H9 (cell line): ENCODE measurements around the gene CD72. TPM values are rescaled to one million over a fixed set of nuclear protein-coding genes. Genes with fewer than 3 reads are reported as not detected.
A peak's percentile ranks its signal among the peaks of the same experiment; 100 is the strongest.

Source experiments
- DNase-seq: peaks from one replicate; pipeline ENCODE4 v3.0.0-alpha.2; 2017
- H2AFZ ChIP-seq: one replicate; pipeline ENCODE4 v1.6.1; 2013; ENCODE audit warnings: mild to moderate bottlenecking, low read length, control low read depth, moderate library complexity
- H2AK5ac ChIP-seq: 2 replicates; pipeline ENCODE4 v1.6.1; 2013; ENCODE audit warnings: low read length, control low read depth, mixed read lengths; ENCODE audit not compliant: insufficient read length
- H2BK120ac ChIP-seq: one replicate; pipeline ENCODE4 v1.6.1; 2013; ENCODE audit warnings: low read depth, mild to moderate bottlenecking, low read length, control low read depth, inconsistent platforms; ENCODE audit not compliant: poor library complexity, severe bottlenecking
- H2BK12ac ChIP-seq: 2 replicates; pipeline ENCODE4 v1.6.1; 2013; ENCODE audit warnings: low read length, control low read depth, mixed read lengths, low read depth; ENCODE audit not compliant: insufficient read length
- H2BK15ac ChIP-seq: 2 replicates; pipeline ENCODE4 v1.6.1; 2013; ENCODE audit warnings: low read depth, low read length, control low read depth
- H2BK20ac ChIP-seq: one replicate; pipeline ENCODE4 v1.6.1; 2013; ENCODE audit warnings: low read depth, mild to moderate bottlenecking, low read length, control low read depth, inconsistent platforms; ENCODE audit not compliant: poor library complexity, severe bottlenecking
- H2BK5ac ChIP-seq: 2 replicates; pipeline ENCODE4 v1.6.1; 2013; ENCODE audit warnings: low read length, control low read depth, mixed read lengths; ENCODE audit not compliant: insufficient read length
- H3K14ac ChIP-seq: 2 replicates; pipeline ENCODE4 v1.6.1; 2013; ENCODE audit warnings: low read length, control low read depth; ENCODE audit not compliant: insufficient read depth
- H3K18ac ChIP-seq: 2 replicates; pipeline ENCODE4 v1.6.1; 2013; ENCODE audit warnings: low read depth, mild to moderate bottlenecking, mixed read lengths, low read length, control low read depth; ENCODE audit not compliant: insufficient read length
- H3K23ac ChIP-seq: 2 replicates; pipeline ENCODE4 v1.6.1; 2013; ENCODE audit warnings: low read length, control low read depth, mixed read lengths, low read depth; ENCODE audit not compliant: insufficient read length
- H3K23me2 ChIP-seq: 2 replicates; pipeline ENCODE4 v1.6.1; 2013; ENCODE audit warnings: low read depth, mild to moderate bottlenecking, mixed read lengths, low read length, control low read depth; ENCODE audit not compliant: insufficient read length, poor library complexity, severe bottlenecking
- H3K27ac ChIP-seq: 2 replicates; pipeline ENCODE4 v1.5.1; 2013; ENCODE audit warnings: low read length, control low read depth, mixed read lengths, low read depth; ENCODE audit not compliant: insufficient read length
- H3K27me3 ChIP-seq: 2 replicates; pipeline ENCODE4 v1.6.1; 2013; ENCODE audit warnings: low read length, control low read depth, inconsistent platforms; ENCODE audit not compliant: insufficient read depth
- H3K4ac ChIP-seq: 2 replicates; pipeline ENCODE4 v1.6.1; 2013; ENCODE audit warnings: low read depth, mild to moderate bottlenecking, control low read depth, inconsistent platforms, low read length, moderate library complexity
- H3K4me1 ChIP-seq: 2 replicates; pipeline ENCODE4 v1.6.1; 2013; ENCODE audit warnings: low read length, control low read depth, inconsistent platforms; ENCODE audit not compliant: insufficient read depth
- H3K4me2 ChIP-seq: 2 replicates; pipeline ENCODE4 v1.6.1; 2013; ENCODE audit warnings: low read length, control low read depth, mixed read lengths; ENCODE audit not compliant: insufficient read length, insufficient read depth
- H3K56ac ChIP-seq: 2 replicates; pipeline ENCODE4 v1.6.1; 2013; ENCODE audit warnings: low read depth, mild to moderate bottlenecking, mixed read lengths, low read length, control low read depth; ENCODE audit not compliant: insufficient read length
- H3K79me1 ChIP-seq: 2 replicates; pipeline ENCODE4 v1.6.1; 2013; ENCODE audit warnings: low read depth, mild to moderate bottlenecking, moderate library complexity, low read length, control low read depth, inconsistent platforms; ENCODE audit not compliant: insufficient read depth, poor library complexity, severe bottlenecking
- H3K79me2 ChIP-seq: 2 replicates; pipeline ENCODE4 v1.6.1; 2013; ENCODE audit warnings: low read length, control low read depth, inconsistent platforms; ENCODE audit not compliant: insufficient read depth
- H3K9ac ChIP-seq: 2 replicates; pipeline ENCODE4 v1.6.1; 2013; ENCODE audit warnings: low read length, control low read depth, mixed read lengths; ENCODE audit not compliant: insufficient read length; ENCODE audit errors: extremely low read depth
- H3K9me3 ChIP-seq: one replicate; pipeline ENCODE4 v1.6.1; 2013; ENCODE audit warnings: low read depth, low read length, inconsistent platforms; ENCODE audit not compliant: control insufficient read depth
- H3T11ph ChIP-seq: one replicate; pipeline ENCODE4 v1.6.1; 2013; ENCODE audit warnings: mild to moderate bottlenecking, low read length, control low read depth, inconsistent platforms
- H4K20me1 ChIP-seq: one replicate; pipeline ENCODE4 v1.6.1; 2013; ENCODE audit not compliant: control insufficient read depth, insufficient read length, insufficient read depth
- H4K5ac ChIP-seq: 2 replicates; pipeline ENCODE4 v1.6.1; 2013; ENCODE audit warnings: low read depth, mild to moderate bottlenecking, mixed read lengths, low read length, control low read depth; ENCODE audit not compliant: insufficient read length
- H4K8ac ChIP-seq: replicated peaks from 2 replicates; pipeline ENCODE4 v1.6.1; 2013; ENCODE audit warnings: low read length, control low read depth, mixed read lengths, low read depth; ENCODE audit not compliant: insufficient read length
- H4K91ac ChIP-seq: 2 replicates; pipeline ENCODE4 v1.6.1; 2013; ENCODE audit warnings: low read depth, mild to moderate bottlenecking, moderate library complexity, mixed read lengths, low read length, control low read depth; ENCODE audit not compliant: insufficient read length
- H3K27ac Mint-ChIP-seq, 3 experiments: 2 replicates in 2 of 3; 3 replicates in 1 of 3; pipeline ENCODE4 v1.8.0; 2020 to 2021; ENCODE audit warnings: mixed read lengths in 3 of 3, mild to moderate bottlenecking in 1 of 3, moderate library complexity in 1 of 3
- H3K27me3 Mint-ChIP-seq: 2 replicates; pipeline ENCODE4 v1.8.0; 2021; ENCODE audit warnings: low read depth, mild to moderate bottlenecking, moderate library complexity, mixed read lengths
- H3K36me3 Mint-ChIP-seq, 3 experiments: 2 replicates in 2 of 3; 3 replicates in 1 of 3; pipeline ENCODE4 v1.8.0; 2020 to 2021; ENCODE audit warnings: low read depth in 3 of 3, mixed read lengths in 3 of 3; ENCODE audit not compliant: insufficient read depth in 1 of 3
- H3K4me1 Mint-ChIP-seq, 2 experiments: 2 replicates each; pipeline ENCODE4 v1.8.0; 2020; ENCODE audit warnings: mixed read lengths in 2 of 2
- H3K4me3 Mint-ChIP-seq, 2 experiments: 2 replicates in 1 of 2; 3 replicates in 1 of 2; pipeline ENCODE4 v1.8.0; 2020 to 2021; ENCODE audit warnings: mild to moderate bottlenecking in 2 of 2, mixed read lengths in 2 of 2, moderate library complexity in 1 of 2
- H3K9me3 Mint-ChIP-seq, 2 experiments: 2 replicates in 1 of 2; 3 replicates in 1 of 2; pipeline ENCODE4 v1.8.0; 2020; ENCODE audit warnings: mild to moderate bottlenecking in 2 of 2, mixed read lengths in 2 of 2, moderate library complexity in 1 of 2
- WGBS: extraction: QIAGEN DNeasy Blood & Tissue Kit; methylation state at CpG from one replicate; pipeline ENCODE4 v1.1.7; 2013; ENCODE audit warnings: missing lambda C conversion rate, low lambda C conversion rate, mixed read lengths; ENCODE audit not compliant: insufficient read length; ENCODE audit errors: extremely low coverage; 5-methylcytosine and 5-hydroxymethylcytosine counted together
- total RNA-seq: library from RNA; stranded (reverse); gene quantifications from 2 replicates; pipeline ENCODE4 v1.2.1, GENCODE V29; 2021
- TF ChIP-seq, protein P1 (sequence below): fragments of 200-600 bp; sonication (generic); conservative IDR thresholded peaks from 3 replicates; pipeline ENCODE4 v1.8.0; 2021; ENCODE audit warnings: antibody characterized with exemption, mild to moderate bottlenecking

The CD72 gene
- total RNA-seq, 1 experiment from 2014 or later = 3.9 TPM

DNA sequence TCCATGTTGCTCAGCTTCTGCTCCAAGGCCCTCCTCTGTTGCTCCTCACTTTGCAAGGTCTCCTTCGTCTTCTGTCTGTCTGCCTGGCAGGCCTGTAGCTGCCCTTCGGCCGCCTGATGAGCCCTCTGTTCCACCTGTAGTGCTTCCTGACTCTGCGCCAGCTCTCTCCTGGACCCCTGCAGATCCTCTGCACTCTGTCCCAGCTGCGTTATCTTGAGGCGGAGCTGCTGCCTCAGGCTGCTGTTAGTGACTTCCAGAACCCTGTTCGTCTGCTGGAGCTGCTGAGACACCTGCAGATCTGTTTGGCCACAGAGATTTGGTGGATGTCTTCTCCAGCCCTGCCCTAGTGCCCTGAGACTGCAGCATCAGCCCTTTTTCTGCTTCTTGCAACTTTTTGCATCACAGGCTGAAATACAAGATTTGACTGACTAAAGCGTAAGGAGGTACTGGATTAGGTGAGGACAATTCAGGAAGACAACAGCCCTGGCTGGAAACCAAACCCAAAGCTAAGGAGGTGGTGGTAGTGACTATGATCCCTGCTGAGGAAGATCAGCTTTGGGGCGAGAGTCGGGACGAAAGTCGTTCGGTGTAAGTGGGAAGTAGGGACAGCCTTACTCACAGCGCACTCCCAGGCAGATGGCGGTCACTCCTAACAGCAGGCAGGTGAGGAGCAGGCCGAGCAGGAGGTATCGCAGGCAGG, 2.1 kb downstream of the CD72 start:
- peaks cover 15 to 18% of the 10 kb centered on the region in 2 experiments for H3K4me1 Mint-ChIP-seq
- no peak overlapping the region for H3K27ac ChIP-seq
- no peak overlapping the region for H3K56ac ChIP-seq
- no peak overlapping the region for H3K9ac ChIP-seq
- no peak for DNase-seq
- peak overlapping the region; percentile 77 for H3K4me2 ChIP-seq
- H3K9me3 ChIP-seq = no peaks in the 10 kb centered on the region
- H3K27ac Mint-ChIP-seq = no peak overlapping the region; a peak in 2 of 7 replicates
- no peak overlapping the region for H2BK12ac ChIP-seq
- WGBS = no CpG with 5 or more reads among the region's 17 CpGs
- H3K27me3 ChIP-seq = peaks cover 4% of the 10 kb centered on the region; the same call in 1 of the 2 replicates
- no peaks in the 10 kb centered on the region for H3K79me2 ChIP-seq
- H3K14ac ChIP-seq = peak overlapping the region; percentile 44
- H2BK5ac ChIP-seq = no peak overlapping the region
- no peak overlapping the region for H2BK15ac ChIP-seq
- peaks cover 42% of the 10 kb centered on the region for H3K27me3 Mint-ChIP-seq
- no peak overlapping the region for H2AFZ ChIP-seq
- no peak overlapping the region for H3K23ac ChIP-seq
- TF ChIP-seq, protein P1, sequence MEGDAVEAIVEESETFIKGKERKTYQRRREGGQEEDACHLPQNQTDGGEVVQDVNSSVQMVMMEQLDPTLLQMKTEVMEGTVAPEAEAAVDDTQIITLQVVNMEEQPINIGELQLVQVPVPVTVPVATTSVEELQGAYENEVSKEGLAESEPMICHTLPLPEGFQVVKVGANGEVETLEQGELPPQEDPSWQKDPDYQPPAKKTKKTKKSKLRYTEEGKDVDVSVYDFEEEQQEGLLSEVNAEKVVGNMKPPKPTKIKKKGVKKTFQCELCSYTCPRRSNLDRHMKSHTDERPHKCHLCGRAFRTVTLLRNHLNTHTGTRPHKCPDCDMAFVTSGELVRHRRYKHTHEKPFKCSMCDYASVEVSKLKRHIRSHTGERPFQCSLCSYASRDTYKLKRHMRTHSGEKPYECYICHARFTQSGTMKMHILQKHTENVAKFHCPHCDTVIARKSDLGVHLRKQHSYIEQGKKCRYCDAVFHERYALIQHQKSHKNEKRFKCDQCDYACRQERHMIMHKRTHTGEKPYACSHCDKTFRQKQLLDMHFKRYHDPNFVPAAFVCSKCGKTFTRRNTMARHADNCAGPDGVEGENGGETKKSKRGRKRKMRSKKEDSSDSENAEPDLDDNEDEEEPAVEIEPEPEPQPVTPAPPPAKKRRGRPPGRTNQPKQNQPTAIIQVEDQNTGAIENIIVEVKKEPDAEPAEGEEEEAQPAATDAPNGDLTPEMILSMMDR = no peak
- peak overlapping the region; percentile 76 to 79 for H3K4me3 Mint-ChIP-seq
- no peaks in the 10 kb centered on the region; the same call in 1 of the 2 replicates for H3K4me1 ChIP-seq
- no peak overlapping the region for H2AK5ac ChIP-seq
- peaks cover 13% of the 10 kb centered on the region for H3K23me2 ChIP-seq
- no peak overlapping the region for H3K4ac ChIP-seq
- H3K18ac ChIP-seq = peak overlapping the region; percentile 69
- H4K8ac ChIP-seq = peak overlapping the region; percentile 50
- H4K5ac ChIP-seq = peak overlapping the region; percentile 55
- no peaks in the 10 kb centered on the region for H4K20me1 ChIP-seq
- H3K36me3 Mint-ChIP-seq = no peaks in the 10 kb centered on the region
- no peak overlapping the region for H3T11ph ChIP-seq
- no peaks in the 10 kb centered on the region for H3K79me1 ChIP-seq
- H2BK20ac ChIP-seq = no peak overlapping the region
- no peak overlapping the region for H4K91ac ChIP-seq
- no peak overlapping the region for H2BK120ac ChIP-seq
- no peaks in the 10 kb centered on the region; a peak in 1 of 5 replicates for H3K9me3 Mint-ChIP-seq
